ENCODE data around the gene AMER3. TPM values are rescaled to one million over a fixed set of nuclear protein-coding genes. Genes with fewer than 3 reads are reported as not detected.
A peak's percentile ranks its signal among the peaks of the same experiment; 100 is the strongest.

AMER3 gene
- total and polyA plus RNA-seq, 2 of the 8 experiments (the other 6 are each of a cell fraction or from before 2014, with no cell fraction given): 0.15 to 0.19 TPM

- 21% methylated on average over 20 of the region's 20 CpGs; no CpG with 5 or more reads in 1 of the 2 experiments for WGBS, 2 experiments (ENCODE audit: extremely low coverage in 1 of 2, insufficient coverage in 1 of 2, insufficient read length in 1 of 2, insufficient replicate concordance in 2 of 2, low coverage in 1 of 2, low lambda C conversion rate in 2 of 2, missing lambda C conversion rate in 1 of 2)
- H4K20me1 ChIP-seq (replicated peaks in 1 of 2; ENCODE audit: control insufficient read depth in 1 of 2, insufficient read depth in 2 of 2, low read length in 2 of 2): peaks cover 0 to 3% of the 10 kb centered on the region in 2 experiments
- peaks cover 3 to 10% (median 7%) of the 10 kb centered on the region in 4 experiments for H3K4me1 ChIP-seq (replicated peaks in 1 of 4; ENCODE audit: control insufficient read depth in 3 of 4, insufficient read depth in 4 of 4, low read length in 3 of 4)
- H2AFZ ChIP-seq (ENCODE audit: low read length): peak overlapping the region; percentile 76
- TF ChIP-seq EZH2 (IDR thresholded peaks at IDR 0.05; ENCODE audit: low read depth, low read length, severe bottlenecking) (peak; percentile 43), SUZ12 (IDR thresholded peaks at IDR 0.05; ENCODE audit: low read length) (peak; percentile 30; the same call in 1 of the 2 replicates), SIN3A (conservative IDR thresholded peaks at IDR 0.05 in 1 of 2, IDR thresholded peaks at IDR 0.05 in 1 of 2; ENCODE audit: low read depth in 1 of 2, low read length in 2 of 2) (peak in 1 of 2 experiments; percentile 39; a peak in 1 of 4 replicates), TBP (IDR thresholded peaks at IDR 0.05; ENCODE audit: low read depth, low read length) (no peak)
- no peak overlapping the region for H2BK12ac ChIP-seq (ENCODE audit: low read depth, low read length)
- ChIA-PET CTCF (ENCODE audit: partially characterized antibody) (no interaction called here), POLR2A (ENCODE audit: partially characterized antibody) (no interaction called here)
- H3K27ac ChIP-seq (ENCODE audit: low read depth, low read length): no peak overlapping the region
- peak overlapping the region; percentile 85 to 91 for H3K4me2 ChIP-seq (ENCODE audit: insufficient read depth in 1 of 2, low read depth in 2 of 2, low read length in 2 of 2)
- no peak overlapping the region for H4K5ac ChIP-seq (ENCODE audit: insufficient read length, low read depth, low read length)
- no peak overlapping the region for H3K4ac ChIP-seq (replicated peaks; ENCODE audit: insufficient read length, low read depth, low read length)
- no peaks in the 10 kb centered on the region for H3K36me3 ChIP-seq (ENCODE audit: control insufficient read depth in 2 of 4, insufficient read depth in 4 of 4, low read length in 3 of 4)
- no peak for FAIRE-seq
- H3K23ac ChIP-seq (ENCODE audit: insufficient read length): no peak overlapping the region
- H4K8ac ChIP-seq (ENCODE audit: extremely low read depth, insufficient read depth, low read length): no peak overlapping the region
- peak overlapping the region; percentile 47 to 66 (median 58) for H3K4me3 ChIP-seq (ENCODE audit: extremely low read depth in 1 of 4, insufficient read depth in 2 of 4, low read depth in 3 of 4, low read length in 4 of 4)
- no peak overlapping the region for H2BK120ac ChIP-seq (replicated peaks; ENCODE audit: low read depth, low read length)
- no peak overlapping the region; the same call in 1 of the 2 replicates for H3K18ac ChIP-seq (ENCODE audit: extremely low read depth, low read length)
- H3K56ac ChIP-seq (replicated peaks; ENCODE audit: insufficient read length, low read depth, low read length): no peak overlapping the region
- no peak overlapping the region for H2BK15ac ChIP-seq (ENCODE audit: low read length)
- peaks cover 0 to 18% (median 11%) of the 10 kb centered on the region in 4 experiments; a peak in 6 of 7 replicates for H3K27me3 ChIP-seq (replicated peaks in 1 of 4; ENCODE audit: control insufficient read depth in 3 of 4, extremely low read depth in 1 of 4, insufficient read depth in 3 of 4, low read length in 3 of 4)
- peak in 1 of 2 experiments; percentile 61 for DNase-seq (ENCODE audit: low read depth in 1 of 2, low spot score in 2 of 2)
- H2AK5ac ChIP-seq (ENCODE audit: low read depth, low read length): no peak overlapping the region
- 0 out of 4 replicates have a peak, but pooled peaks cover 0 to 3% of the 10 kb centered on the region in 2 experiments for H3K9me3 ChIP-seq (ENCODE audit: insufficient read depth in 2 of 2, low read depth in 1 of 2, low read length in 1 of 2)
- H4K91ac ChIP-seq (replicated peaks; ENCODE audit: insufficient read length, low read length): no peak overlapping the region
- H2BK20ac ChIP-seq (ENCODE audit: low read length): no peak overlapping the region
- H2BK5ac ChIP-seq (ENCODE audit: low read depth, low read length): 0 out of 2 replicates have a peak overlapping the region, but pooled peaks have one; percentile 8
- H3K14ac ChIP-seq (ENCODE audit: insufficient read length): no peak overlapping the region
- H3K79me2 ChIP-seq (ENCODE audit: control insufficient read depth in 1 of 2, insufficient read depth in 2 of 2, low read length in 2 of 2): no peaks in the 10 kb centered on the region
- H3K9ac ChIP-seq (replicated peaks in 1 of 4; ENCODE audit: extremely low read depth in 1 of 4, low read depth in 3 of 4, low read length in 3 of 4): peak overlapping the region in 3 of 4 experiments; percentile 3 to 67 (median 45); a peak in 5 of 7 replicates
- no peaks in the 10 kb centered on the region for H3K79me1 ChIP-seq (ENCODE audit: low read depth, low read length)
- peaks cover 19% of the 10 kb centered on the region for H3K23me2 ChIP-seq (ENCODE audit: low read depth, low read length)
These were observed 28.6 kb upstream of the AMER3 start for GRCh38 chr2:130726614-130727180.

Data from H1 (cell line).